ENCODE data around the gene DHCR7. TPM values are rescaled to one million over a fixed set of nuclear protein-coding genes. Genes with fewer than 3 reads are reported as not detected.

The DHCR7 gene, protein sequence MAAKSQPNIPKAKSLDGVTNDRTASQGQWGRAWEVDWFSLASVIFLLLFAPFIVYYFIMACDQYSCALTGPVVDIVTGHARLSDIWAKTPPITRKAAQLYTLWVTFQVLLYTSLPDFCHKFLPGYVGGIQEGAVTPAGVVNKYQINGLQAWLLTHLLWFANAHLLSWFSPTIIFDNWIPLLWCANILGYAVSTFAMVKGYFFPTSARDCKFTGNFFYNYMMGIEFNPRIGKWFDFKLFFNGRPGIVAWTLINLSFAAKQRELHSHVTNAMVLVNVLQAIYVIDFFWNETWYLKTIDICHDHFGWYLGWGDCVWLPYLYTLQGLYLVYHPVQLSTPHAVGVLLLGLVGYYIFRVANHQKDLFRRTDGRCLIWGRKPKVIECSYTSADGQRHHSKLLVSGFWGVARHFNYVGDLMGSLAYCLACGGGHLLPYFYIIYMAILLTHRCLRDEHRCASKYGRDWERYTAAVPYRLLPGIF
- polyA plus RNA-seq (2013, experiment 1 of 2) = 149 TPM
- 148 TPM for polyA plus RNA-seq (2013, experiment 2 of 2)

DNA sequence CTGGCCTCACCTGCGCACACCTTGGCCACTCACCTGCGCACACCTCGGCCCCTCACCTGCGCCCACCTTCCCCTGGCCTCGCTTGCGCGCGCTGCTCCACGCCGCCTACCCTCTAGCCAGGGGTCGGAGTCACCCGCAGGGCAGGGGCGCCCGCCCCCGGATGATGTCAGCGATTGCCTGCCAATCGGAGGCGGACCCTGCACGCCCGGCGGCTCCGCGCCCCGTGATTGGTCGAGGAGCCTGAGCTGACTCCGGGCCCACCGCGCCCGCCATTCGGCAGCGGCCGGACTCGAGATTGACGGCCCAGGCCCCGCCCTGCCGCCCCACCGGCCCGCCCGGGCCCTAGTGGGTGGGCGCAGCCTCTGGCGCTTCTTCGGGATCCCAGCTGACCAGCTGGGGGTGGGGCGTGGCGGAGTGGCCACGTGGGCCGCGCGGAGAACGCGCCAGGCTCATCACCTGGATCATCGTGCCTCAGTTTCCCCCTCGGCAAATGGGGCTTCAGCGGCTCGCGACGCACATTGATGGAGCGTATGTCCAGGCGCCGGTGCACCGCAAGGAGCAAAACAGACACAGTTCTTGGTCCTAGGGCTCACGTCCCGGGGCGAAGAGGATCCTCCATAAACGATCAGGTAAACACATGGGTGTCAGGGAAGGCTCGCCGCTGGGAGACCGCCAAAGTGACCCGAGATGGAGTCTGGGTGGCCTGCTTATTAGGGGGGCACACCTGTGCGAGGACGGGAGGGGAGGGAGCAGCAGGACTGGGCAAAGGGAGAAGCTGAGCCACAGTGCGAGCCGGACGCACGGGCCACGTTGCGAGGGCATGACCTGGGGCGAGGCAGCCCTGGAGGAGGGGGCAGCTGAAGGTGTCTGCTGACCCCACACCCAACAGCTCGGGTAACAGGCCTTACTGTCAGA lies at the start of gene DHCR7:
TSS of gene DHCR7 (minus strand) at position 137 of the 915 bp plus-strand sequence. CDS start 3,441 bp downstream, outside the sequence.
- Histone ChIP-seq H3K36me3 (ENCODE audit: insufficient read depth, low read length) (peaks cover 39% of the 10 kb centered on the region), H3K4me1 (ENCODE audit: insufficient read depth, low read length) (peaks cover 22% of the 10 kb centered on the region)
- WGBS = under 1% methylated on average over 78 of the region's 78 CpGs

DNA sequence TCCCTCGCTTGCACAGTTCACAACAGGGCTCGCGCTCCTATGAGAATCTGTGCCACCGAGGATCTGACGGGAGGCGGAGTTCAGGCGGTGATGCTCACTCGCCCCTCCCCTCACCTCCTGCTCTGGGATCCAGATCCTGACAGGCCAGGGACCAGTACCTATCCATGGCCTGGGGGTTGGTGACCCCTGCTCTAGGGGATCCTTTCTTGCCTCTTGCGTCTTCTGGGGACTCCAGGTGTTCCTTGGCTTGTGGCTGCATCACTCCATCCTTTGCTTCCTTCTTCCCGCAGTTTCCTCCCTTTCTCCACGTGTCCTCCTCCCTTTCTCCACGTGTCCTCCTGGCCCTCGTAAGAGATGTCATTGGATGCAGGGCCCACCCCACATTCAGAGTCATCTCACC lies 48.2 kb upstream of the DHCR7 start:
- H3K9ac ChIP-seq (ENCODE audit: low read depth, low read length) = no peak overlapping the region
- no peaks in the 10 kb centered on the region for H3K27me3 ChIP-seq (ENCODE audit: insufficient read depth, low read length)
- no peaks in the 10 kb centered on the region for H3K9me3 ChIP-seq (ENCODE audit: insufficient read depth, low read depth, low read length)
- no peak overlapping the region for H3K4me3 ChIP-seq (ENCODE audit: low read length)
- 95% methylated on average over 13 of the region's 13 CpGs for whole genome bisulfite sequencing
- H3K36me3 ChIP-seq (ENCODE audit: insufficient read depth, low read length) = peaks cover 32% of the 10 kb centered on the region
- no peaks in the 10 kb centered on the region for H3K4me1 ChIP-seq (ENCODE audit: insufficient read depth, low read length)
- H3K27ac ChIP-seq (ENCODE audit: low read depth, low read length) = no peak overlapping the region

More for the DNA sequence above, at the start of gene DHCR7:
- Histone ChIP-seq H3K9ac (ENCODE audit: low read depth, low read length) (peak within 1 kb of the TSS; percentile 76), H3K9me3 (ENCODE audit: insufficient read depth, low read depth, low read length) (no peaks in the 10 kb centered on the region; the same call in 1 of the 2 replicates), H3K27ac (ENCODE audit: low read depth, low read length) (peak within 1 kb of the TSS; percentile 45), H3K4me3 (ENCODE audit: low read length) (peak within 1 kb of the TSS; percentile 95), H3K27me3 (ENCODE audit: insufficient read depth, low read length) (peaks cover 4% of the 10 kb centered on the region; the same call in 1 of the 2 replicates)

DNA sequence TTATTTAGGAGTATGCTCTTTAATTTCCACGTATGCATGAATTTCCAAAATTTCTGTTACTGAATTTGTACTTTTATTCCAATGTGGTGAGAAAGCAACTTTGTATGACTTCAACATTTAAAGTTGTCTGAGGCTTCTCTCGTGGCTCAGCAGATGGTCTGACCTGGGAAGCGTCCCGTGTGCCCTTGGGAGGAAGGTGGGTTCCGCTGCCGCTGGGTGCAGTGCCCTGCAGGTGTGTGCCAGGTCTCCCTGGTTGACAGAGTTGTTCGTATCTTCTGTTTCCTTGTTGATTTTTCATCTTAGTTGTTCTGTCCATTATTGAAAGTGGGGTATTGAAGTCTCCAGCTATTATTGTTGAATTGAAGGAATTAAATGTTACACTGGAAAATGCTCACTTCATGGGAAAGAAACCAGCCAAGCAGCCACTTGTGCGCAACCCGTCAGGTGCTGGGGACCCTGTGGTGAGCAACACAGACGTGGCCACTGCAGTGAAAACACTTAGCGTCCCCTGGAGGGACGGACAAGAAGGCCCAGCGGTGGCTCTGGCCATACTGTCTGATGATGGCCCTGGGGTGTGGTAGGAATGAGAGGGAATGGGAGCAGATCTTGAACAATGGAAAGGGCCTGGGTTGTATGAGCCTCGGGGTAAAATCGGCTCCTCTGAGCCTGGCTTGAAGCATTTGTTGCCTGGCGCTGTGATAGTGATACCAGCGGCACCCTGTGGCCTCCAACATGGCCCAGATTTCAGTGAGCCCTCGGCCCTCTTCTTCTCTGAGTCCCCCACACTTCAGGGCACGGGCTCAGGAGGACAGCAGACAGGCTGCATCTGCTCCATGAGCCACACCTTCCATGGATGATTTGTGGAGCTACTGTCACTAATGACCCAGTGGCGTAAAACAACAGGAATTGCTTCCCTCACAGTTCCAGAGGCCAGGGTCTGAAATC lies 47.4 kb upstream of the DHCR7 start:
- Histone ChIP-seq H3K4me3 (ENCODE audit: low read length) (no peak overlapping the region), H3K9me3 (ENCODE audit: insufficient read depth, low read depth, low read length) (no peaks in the 10 kb centered on the region), H3K27ac (ENCODE audit: low read depth, low read length) (no peak overlapping the region), H3K36me3 (ENCODE audit: insufficient read depth, low read length) (peaks cover 39% of the 10 kb centered on the region), H3K4me1 (ENCODE audit: insufficient read depth, low read length) (no peaks in the 10 kb centered on the region), H3K27me3 (ENCODE audit: insufficient read depth, low read length) (no peaks in the 10 kb centered on the region), H3K9ac (ENCODE audit: low read depth, low read length) (no peak overlapping the region)
- WGBS = 95% methylated on average over 20 of the region's 20 CpGs

DNA sequence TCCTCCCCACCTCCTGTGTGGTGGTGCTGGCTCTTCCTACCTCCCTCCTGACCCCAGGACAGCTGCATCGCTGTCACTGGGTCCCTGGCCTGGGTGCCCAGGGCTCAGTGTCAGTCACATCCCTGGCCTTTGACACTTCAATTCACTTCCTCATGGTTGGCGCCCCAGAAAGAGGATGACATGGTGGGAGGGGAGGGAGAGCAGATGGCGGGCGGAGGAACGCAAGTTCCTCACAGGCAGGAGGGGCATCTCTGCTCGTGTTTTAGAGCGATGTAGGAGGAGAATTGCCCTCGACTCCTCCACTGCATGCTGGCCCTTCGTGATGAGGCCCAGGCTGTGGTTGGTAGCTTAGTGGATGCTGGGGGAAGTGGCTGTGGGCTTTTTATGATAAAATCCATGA lies 43.7 kb upstream of the DHCR7 start:
- WGBS = 94% methylated on average over 9 of the region's 9 CpGs
- H3K36me3 ChIP-seq (ENCODE audit: insufficient read depth, low read length) = peaks cover 20% of the 10 kb centered on the region; the same call in 1 of the 2 replicates
- no peak overlapping the region for H3K4me3 ChIP-seq (ENCODE audit: low read length)
- peaks cover 12% of the 10 kb centered on the region; the same call in 1 of the 2 replicates for H3K4me1 ChIP-seq (ENCODE audit: insufficient read depth, low read length)
- no peaks in the 10 kb centered on the region for H3K27me3 ChIP-seq (ENCODE audit: insufficient read depth, low read length)
- H3K9ac ChIP-seq (ENCODE audit: low read depth, low read length) = no peak overlapping the region
- no peak overlapping the region for H3K27ac ChIP-seq (ENCODE audit: low read depth, low read length)
- H3K9me3 ChIP-seq (ENCODE audit: insufficient read depth, low read depth, low read length) = no peaks in the 10 kb centered on the region

DNA sequence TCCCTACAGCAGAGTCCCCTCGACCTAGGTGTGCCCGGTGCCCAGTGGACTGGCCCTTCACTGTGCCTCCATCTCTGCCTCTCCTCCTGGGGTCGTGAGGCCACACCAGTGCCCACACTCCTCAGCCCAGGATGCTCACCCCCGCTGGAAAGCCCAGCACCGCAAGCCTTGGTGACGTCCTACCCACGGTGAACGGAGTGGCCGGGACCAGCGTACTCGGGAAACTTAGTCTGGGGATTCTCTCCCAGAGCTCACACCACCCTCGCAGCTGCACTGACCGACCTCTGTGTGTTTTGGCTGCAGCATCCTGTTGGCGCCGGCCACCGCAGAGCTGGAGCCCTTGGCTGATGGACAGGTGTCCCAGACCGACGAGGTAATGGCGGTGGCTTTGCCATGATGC lies 43.3 kb upstream of the DHCR7 start:
- Histone ChIP-seq H3K9ac (ENCODE audit: low read depth, low read length) (no peak overlapping the region), H3K9me3 (ENCODE audit: insufficient read depth, low read depth, low read length) (no peaks in the 10 kb centered on the region), H3K4me1 (ENCODE audit: insufficient read depth, low read length) (peaks cover 12% of the 10 kb centered on the region; the same call in 1 of the 2 replicates), H3K27me3 (ENCODE audit: insufficient read depth, low read length) (no peaks in the 10 kb centered on the region), H3K27ac (ENCODE audit: low read depth, low read length) (no peak overlapping the region), H3K36me3 (ENCODE audit: insufficient read depth, low read length) (peaks cover 20% of the 10 kb centered on the region; the same call in 1 of the 2 replicates), H3K4me3 (ENCODE audit: low read length) (no peak overlapping the region)
- WGBS = 96% methylated on average over 19 of the region's 19 CpGs

DNA sequence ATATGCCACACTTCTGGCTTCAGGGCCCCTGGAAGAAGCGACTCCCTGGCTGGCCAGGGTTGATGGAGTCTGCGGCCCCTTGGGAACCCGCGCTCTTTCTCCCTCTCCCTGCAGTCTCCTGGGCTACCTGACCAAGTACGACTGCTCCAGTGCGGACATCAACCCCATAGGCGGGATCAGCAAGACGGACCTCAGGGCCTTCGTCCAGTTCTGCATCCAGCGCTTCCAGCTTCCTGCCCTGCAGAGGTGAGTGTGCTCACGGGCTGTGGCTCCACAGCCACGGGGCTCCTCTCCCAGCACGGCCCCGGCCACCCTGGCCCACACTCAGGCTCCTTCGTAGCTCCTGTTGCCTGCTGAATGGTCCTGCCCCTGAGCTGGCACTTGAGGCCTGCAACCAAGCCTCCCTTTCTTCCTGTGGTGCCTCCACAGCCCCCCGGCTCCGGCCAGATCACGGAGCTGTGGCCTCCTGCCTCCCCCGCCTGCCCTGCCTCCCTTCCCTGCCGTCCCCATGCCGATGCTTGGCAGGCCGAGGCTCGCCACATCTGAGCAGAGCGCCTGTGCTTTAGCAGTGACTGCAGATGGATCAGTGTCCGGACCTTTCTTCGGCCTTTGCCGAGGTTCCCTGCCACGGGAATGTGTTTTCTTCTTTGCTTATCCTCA lies 42.7 kb upstream of the DHCR7 start:
- Histone ChIP-seq H3K27me3 (ENCODE audit: insufficient read depth, low read length) (no peaks in the 10 kb centered on the region), H3K4me1 (ENCODE audit: insufficient read depth, low read length) (peaks cover 12% of the 10 kb centered on the region; the same call in 1 of the 2 replicates), H3K9ac (ENCODE audit: low read depth, low read length) (no peak overlapping the region), H3K9me3 (ENCODE audit: insufficient read depth, low read depth, low read length) (no peaks in the 10 kb centered on the region), H3K4me3 (ENCODE audit: low read length) (no peak overlapping the region), H3K27ac (ENCODE audit: low read depth, low read length) (no peak overlapping the region), H3K36me3 (ENCODE audit: insufficient read depth, low read length) (peaks cover 25% of the 10 kb centered on the region)
- 95% methylated on average over 28 of the region's 28 CpGs for WGBS

DNA sequence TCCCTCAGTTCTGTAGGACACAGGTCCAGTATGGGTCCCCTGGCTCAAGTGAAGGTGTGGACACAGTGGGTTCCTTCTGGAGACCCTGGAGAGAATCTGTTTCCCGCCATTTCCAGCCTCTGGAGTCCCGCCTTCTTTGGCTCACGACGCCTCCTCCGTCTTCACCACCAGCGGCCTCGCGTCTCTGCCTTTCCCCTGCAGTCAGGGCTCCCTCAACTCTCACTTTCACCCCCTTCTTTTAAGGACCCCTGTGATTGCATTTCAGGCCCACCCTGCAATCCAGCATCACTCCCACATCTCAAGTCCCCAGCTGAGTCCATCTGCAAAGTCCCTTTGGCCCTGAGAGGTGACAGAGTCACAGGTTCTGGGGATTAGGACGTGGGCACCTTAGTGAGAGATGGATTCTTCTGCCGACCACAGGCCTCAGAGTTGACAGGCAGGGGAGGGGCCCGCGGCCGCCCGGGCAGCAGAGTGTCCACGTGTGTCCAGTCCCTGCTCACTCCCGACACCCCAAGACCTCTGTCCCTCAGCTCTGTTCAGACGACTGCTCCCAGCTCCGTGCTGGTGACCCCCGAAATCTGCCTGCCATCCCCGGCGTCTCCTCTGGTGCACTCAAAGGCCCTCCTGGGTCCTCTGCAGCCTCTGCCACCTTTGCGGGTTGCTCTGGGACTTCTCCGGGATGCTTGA lies 42.0 kb upstream of the DHCR7 start:
- Histone ChIP-seq H3K27me3 (ENCODE audit: insufficient read depth, low read length) (no peaks in the 10 kb centered on the region), H3K4me1 (ENCODE audit: insufficient read depth, low read length) (peaks cover 12% of the 10 kb centered on the region; the same call in 1 of the 2 replicates), H3K9me3 (ENCODE audit: insufficient read depth, low read depth, low read length) (no peaks in the 10 kb centered on the region), H3K4me3 (ENCODE audit: low read length) (no peak overlapping the region), H3K27ac (ENCODE audit: low read depth, low read length) (no peak overlapping the region), H3K9ac (ENCODE audit: low read depth, low read length) (no peak overlapping the region), H3K36me3 (ENCODE audit: insufficient read depth, low read length) (peaks cover 25% of the 10 kb centered on the region)
- 94% methylated on average over 23 of the region's 23 CpGs for WGBS

DNA sequence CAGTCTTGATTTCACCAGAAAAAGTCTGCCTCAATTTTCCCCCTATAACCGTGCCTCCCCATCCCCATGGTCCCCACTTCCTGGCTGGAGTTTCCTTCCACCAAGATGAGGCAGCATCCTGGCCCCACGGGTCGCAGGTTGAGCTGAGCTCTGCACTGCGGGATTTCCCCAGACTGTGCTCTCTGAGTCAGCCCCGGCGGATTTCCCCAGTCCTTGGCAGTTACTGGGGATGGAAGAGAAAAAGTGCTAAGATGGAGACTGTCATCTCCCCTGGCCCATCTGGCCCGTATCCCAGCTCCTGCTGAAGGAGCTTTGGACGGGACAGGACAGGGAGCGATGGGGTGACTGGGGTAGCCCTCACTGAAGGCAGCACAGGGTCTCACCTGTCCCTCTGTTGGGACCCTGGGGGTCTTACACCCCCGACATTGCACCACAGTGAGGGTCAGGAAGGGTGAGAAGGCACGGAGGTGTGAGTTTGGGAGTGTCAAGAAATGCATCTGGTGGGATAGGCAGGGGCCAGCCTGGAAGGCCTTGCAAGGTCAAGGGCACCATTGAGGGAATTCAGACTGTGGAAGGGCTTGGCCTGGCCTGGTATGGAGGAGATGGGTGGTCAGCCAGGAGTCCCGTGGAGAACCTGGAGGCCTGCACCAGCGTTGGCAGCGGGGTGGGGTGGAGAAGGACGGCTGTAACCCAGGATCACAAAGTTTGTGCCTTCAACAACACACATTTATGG lies 41.3 kb upstream of the DHCR7 start:
- WGBS = 88% methylated on average over 15 of the region's 15 CpGs
- Histone ChIP-seq H3K4me3 (ENCODE audit: low read length) (no peak overlapping the region), H3K4me1 (ENCODE audit: insufficient read depth, low read length) (peaks cover 12% of the 10 kb centered on the region; the same call in 1 of the 2 replicates), H3K27me3 (ENCODE audit: insufficient read depth, low read length) (no peaks in the 10 kb centered on the region), H3K9ac (ENCODE audit: low read depth, low read length) (no peak overlapping the region), H3K27ac (ENCODE audit: low read depth, low read length) (no peak overlapping the region), H3K36me3 (ENCODE audit: insufficient read depth, low read length) (peaks cover 28% of the 10 kb centered on the region), H3K9me3 (ENCODE audit: insufficient read depth, low read depth, low read length) (no peaks in the 10 kb centered on the region)

DNA sequence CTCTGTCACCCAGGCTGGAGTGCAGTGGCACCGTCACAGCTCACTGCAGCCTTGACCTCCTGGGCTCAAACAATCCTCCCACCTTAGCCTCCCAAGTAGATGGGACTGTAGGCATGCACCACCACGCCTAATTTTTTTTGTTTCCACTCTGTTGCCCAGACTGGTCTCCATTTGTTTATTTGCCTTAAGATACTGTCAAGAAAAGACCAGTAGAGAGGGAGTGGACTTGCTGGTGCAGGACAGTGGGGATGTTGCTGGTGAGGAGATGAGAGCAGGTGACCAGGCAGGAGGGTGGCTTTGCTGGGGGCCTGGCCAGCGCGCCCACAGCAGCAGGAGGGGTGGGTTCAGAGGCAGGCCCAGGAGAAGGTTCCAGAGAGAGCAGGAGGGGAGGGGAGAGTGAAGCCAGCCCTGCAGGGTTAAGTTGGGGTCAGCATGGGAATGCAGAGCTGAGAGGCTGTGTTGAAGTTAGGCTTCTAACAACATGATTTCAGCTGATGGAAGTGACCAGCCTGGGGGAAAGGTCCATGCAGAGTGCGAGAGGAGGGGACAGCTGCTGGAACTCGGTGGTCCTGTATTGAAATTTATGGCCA lies 40.6 kb upstream of the DHCR7 start:
- Histone ChIP-seq H3K4me3 (ENCODE audit: low read length) (no peak overlapping the region), H3K9ac (ENCODE audit: low read depth, low read length) (no peak overlapping the region), H3K9me3 (ENCODE audit: insufficient read depth, low read depth, low read length) (no peaks in the 10 kb centered on the region), H3K27me3 (ENCODE audit: insufficient read depth, low read length) (no peaks in the 10 kb centered on the region), H3K27ac (ENCODE audit: low read depth, low read length) (no peak overlapping the region), H3K36me3 (ENCODE audit: insufficient read depth, low read length) (peaks cover 35% of the 10 kb centered on the region), H3K4me1 (ENCODE audit: insufficient read depth, low read length) (peaks cover 12% of the 10 kb centered on the region; the same call in 1 of the 2 replicates)
- WGBS = 79% methylated on average over 6 of the region's 6 CpGs
